Middle frontal gyrus (tissue), 1 donor: ENCODE results near the gene TBL1X.
"Not testable (repeated sequence)": the region's sequence is repeated elsewhere in the genome, so short reads cannot be mapped to it uniquely, and the experiment has no call there.

Experiments used
- DNase-seq: peaks from one replicate; pipeline ENCODE4 v3.0.0-alpha.2; 2015; ENCODE audit warnings: low spot score; ENCODE audit errors: extremely low spot score

The TBL1X gene

DNA sequence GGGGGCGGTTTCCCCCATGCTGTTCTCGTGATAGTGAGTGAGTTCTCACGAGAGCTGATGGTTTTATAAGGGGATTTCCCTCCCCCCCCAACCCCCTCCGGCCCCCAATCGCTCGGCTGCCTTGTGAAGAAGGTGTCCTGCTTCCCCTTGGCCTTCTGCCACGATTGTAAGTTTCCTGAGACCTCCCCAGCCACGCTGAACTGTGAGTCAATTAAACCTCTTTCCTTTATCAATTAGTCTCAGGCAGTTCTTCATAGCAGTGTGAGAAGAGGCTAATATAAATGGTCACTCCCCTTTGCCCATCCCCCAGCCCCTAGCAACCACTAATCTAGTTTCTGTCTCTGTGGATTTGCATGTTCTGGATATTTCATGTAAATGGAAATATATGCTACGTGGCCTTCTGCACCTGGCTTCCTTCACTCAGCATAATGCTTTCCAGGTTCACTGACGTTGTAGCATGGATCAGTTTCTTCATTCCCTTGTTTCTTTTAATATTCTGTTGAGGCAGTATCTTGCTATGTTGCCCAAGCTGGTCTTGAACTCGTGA, 284.4 kb downstream of the TBL1X start:
- DNase-seq: no peak

DNA sequence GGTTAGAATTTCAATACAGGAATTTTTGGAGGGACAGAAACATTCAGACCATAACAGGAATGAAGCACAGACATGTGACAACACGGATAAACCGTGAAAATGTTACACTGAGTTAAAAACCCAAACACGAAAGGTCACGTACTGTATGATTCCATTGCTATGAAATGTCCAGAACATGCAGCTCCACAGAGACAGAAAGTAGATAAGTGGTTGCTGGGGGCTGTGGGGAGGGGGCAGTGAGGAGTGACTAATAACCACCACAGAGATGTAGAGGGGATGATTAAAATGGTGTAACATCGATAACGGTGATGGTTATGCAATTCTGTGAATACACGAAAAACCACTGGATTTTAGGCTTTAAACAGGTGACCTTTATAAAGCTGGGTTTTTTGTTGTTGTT, 292.5 kb downstream of the TBL1X start:
- DNase-seq: no peak

DNA sequence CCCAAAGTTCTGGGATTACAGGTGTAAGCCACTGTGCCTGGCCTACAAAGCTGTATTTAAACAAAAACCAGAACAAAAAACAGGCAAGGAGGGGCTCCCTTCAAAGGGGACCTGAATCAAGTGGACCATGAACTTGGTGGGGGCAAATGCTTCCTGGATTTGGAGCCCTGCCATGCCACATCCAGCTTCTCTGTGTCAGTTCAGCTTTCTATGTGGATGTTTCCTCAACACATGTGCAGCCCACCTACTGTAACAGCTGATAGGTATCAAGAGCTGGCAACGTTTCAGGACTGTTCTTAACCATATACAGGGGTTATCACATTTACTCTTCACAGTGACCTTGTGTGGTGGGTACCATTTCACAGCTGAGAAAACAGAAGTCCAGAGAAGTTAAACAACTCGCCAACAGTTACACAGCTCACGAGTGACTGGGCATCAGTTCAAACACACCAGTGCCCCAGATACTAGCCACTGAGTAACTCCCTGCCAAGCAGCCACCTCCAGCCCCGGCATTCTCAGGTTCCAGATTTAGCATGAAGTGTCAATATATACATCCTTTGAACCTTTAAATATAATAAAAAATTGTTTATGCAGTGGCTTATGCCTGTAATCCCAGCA, 293.3 kb downstream of the TBL1X start:
- no peak for DNase-seq

- no peak for DNase-seq
Measured at GRCh38 chrX:9759337-9759736, 294.5 kb downstream of the TBL1X start.

DNA sequence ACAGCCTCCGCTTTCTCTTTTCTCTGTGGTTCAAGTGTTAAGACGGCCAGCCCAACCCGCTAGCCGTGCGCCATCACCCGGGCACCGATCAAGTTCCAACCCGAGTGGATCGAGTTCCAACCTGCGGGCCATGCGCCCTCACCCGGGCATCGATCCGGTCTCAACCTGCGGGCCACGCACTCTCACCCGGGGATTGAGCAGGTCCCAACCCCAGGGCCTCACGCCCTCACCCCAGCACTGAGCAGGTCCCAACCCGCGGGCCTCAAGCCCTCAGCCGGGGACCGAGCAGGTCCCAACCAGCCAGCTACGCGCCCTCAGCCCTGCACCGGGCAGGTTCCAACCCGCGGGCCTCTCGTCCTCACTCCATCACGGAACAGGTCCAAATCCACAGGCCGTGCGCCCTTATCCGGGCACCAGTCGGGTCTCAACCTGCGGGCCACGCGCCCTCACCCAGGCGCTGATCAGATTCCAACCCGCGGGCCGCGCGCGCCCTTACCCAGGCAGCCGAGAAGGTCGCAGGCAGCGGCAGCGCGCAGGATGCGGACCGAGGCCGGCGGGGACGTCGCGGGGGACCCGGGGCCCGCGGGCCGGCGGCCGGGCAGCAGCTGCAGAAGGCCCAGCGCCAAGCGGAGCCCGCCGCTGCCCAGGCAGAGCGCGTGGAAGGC, 300.3 kb downstream of the TBL1X start:
- DNase-seq: no peak

DNA sequence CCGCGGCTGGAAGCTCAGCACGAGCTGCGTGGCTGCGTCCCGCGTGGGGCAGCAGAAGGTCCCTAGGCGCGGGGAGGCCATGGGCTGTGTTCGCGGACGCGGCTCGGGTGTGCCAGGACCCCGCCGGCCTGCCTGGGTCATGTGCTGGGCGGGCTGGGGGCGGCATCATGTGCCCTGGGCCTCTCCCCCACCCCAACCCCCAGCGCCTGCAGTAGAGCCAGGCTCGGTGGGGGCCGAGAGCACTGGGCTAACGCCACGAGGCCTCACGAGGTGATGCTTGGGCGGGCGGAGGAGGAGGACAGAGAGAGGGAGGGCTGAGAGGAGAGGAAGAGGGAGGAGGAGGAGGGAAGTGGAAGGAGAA, 300.9 kb downstream of the TBL1X start, which contains the start of gene GPR143:
GPR143 (minus strand) TSS at position 111 of the 361 bp plus-strand sequence; CDS start at position 81, 30 bp downstream.
- no peak for DNase-seq

DNA sequence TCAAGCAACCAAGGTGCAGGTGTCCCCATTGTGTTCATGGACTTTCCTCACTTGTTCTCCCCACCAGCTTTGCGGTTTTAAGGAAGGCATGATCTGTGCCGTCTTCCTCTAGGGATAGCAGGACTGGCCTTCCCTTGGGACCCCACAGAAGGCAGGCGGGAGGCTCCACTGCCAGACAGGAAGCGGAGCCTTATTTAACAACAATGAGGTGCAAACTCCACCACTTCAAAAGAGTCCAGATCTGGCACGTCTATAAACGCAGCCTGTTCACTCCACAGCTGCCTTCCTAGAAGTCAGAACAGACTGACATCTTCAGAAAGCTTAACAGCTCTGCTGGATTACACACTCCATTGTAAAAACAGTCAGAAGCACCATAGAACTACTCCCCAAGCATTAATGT, 302.5 kb downstream of the TBL1X start:
- no peak for DNase-seq

DNA sequence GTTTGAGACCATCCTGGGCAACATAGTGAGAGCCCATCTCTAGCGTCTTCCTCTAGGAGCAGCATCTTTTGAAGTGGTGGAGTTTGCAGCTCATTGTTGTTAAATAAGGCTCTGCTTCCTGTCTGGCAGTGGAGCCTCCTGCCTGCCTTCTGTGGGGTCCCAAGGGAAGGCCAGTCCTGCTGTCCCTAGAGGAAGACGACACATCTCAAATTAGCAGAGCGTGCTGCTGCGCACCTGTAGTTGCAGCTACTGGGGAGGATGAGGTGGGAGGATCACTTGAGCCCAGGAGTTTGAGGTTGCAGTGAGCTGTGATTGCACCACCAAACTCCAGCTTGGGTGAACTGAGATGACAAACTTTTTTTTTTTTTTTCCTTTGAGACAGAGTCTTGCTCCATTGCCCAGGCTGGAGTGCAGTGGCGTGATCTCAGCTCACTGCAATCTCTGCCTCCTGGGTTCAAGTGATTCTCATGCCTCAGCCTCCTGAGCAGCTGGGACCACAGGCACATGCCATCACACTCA, 303.5 kb downstream of the TBL1X start:
- not testable (repeated sequence) for DNase-seq

DNA sequence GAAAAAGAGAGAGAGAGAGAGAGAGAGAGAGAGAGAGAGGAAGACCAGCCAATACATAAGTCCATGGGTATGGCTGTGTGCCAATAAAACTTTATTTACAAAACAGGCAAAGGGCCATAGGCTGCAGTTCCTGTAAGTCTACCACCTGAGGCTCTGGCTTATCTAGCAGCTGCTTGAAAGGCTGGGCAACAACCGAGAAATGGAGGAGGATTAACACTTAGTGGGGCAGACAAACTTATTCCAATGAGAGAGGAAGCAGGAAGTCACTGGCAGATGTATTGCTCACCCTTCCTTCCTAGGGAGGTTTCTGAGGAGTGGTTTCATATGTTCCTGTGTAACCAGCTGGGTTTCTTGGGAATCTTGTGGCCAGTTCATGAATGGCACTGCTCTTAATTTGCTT, 305.5 kb downstream of the TBL1X start:
- DNase-seq: no peak

DNA sequence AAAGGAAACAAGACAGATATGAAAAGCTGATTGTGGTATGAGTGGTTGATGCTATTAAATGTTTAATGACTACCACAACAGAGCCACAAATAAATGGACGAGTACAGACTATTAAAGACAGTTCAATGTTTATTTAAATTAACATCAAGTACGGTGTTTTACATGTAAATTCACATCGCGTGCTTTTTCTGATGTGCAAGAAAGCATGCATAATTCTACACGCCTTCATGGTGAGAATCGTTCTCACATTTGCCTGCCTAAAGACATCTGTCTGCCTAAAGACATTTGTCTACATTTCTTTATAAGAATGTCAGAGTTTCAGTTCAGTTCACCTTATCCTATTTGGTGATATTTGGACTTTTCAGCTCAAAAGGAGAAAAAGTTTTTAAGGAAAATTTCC, 308.1 kb downstream of the TBL1X start:
- DNase-seq: no peak

DNA sequence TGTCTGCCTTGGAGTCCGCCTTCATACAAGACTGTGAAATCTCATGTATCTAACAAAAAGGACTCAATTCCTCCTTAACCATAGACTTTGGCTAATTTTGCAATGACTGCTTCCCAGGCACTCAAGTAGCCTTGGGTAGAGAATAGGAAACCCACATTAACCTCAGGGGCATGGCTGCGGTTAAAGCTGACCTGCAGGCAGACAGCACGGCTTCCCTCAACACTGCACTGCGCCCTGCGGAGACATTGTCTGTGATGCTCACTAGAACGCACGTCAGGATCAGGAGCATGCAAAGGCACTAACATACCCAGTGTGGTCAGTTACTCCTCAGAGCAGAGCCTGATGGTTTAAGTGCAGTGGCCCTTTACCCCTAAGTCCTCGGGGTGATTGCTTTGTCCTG, 311.1 kb downstream of the TBL1X start:
- DNase-seq: no peak

GRCh38 chrX:9781941-9782340, 317.1 kb downstream of the TBL1X start:
- no peak for DNase-seq

- DNase-seq: no peak
Measured at GRCh38 chrX:9784332-9784731, 319.5 kb downstream of the TBL1X start.

GRCh38 chrX:9785254-9785943, 320.5 kb downstream of the TBL1X start:
- DNase-seq: no peak

GRCh38 chrX:9785944-9786797, 321.3 kb downstream of the TBL1X start, which contains the start of gene SHROOM2:
TSS of gene SHROOM2 (plus strand) at chrX:9786429. CDS start at chrX:9786546, 117 bp downstream.
- DNase-seq: no peak

GRCh38 chrX:9786798-9787635, 322.2 kb downstream of the TBL1X start:
- DNase-seq: no peak

DNA sequence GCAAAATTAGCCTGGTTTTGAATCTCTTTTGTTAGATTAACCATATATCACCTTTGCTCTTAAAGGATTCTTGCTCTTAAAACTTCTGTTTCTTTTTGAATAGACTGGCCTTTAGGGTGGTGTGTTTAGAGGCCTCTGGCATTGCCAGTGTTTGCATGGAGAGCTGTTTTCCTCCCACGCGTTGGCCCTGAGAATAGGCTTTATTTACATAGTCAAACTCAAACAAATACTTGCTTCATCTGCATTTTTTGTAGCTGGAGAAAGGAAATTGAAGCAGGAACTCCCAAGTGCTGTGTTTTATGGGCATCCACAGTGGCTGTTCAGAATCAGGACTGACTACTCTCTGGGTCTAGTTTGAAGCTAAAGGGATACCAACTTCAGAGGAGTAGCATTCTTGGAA, 324.1 kb downstream of the TBL1X start:
- DNase-seq: no peak

- DNase-seq: no peak
Measured at GRCh38 chrX:9789555-9789954, 324.7 kb downstream of the TBL1X start.
